ENCODE data around the gene SPARCL1.
"Not testable (repeated sequence)": the region's sequence is repeated elsewhere in the genome, so short reads cannot be mapped to it uniquely, and the experiment has no call there.

SPARCL1 gene

GRCh38 chr4:87529187-87529586 is at the start of gene SPARCL1:
TSS of gene SPARCL1 (minus strand) at chr4:87529376. CDS start at chr4:87499574, 29,802 bp downstream.
- FAIRE-seq (no peak), DNase-seq (ENCODE audit: low spot score) (no peak)

- FAIRE-seq: no peak
- DNase-seq (ENCODE audit: low spot score): no peak
Observed at GRCh38 chr4:87575983-87576382, 46.8 kb upstream of the SPARCL1 start.

- no peak for DNase-seq (ENCODE audit: low spot score)
- FAIRE-seq: no peak
Observed at GRCh38 chr4:87575408-87575807, 46.2 kb upstream of the SPARCL1 start.

- FAIRE-seq (no peak), DNase-seq (ENCODE audit: low spot score) (no peak)
Observed at GRCh38 chr4:87574996-87575395, 45.8 kb upstream of the SPARCL1 start.

- not testable (repeated sequence) for FAIRE-seq; DNase-seq (ENCODE audit: low spot score)
Observed at GRCh38 chr4:87574376-87574775, 45.2 kb upstream of the SPARCL1 start.

- DNase-seq (ENCODE audit: low spot score): no peak
- FAIRE-seq: no peak
Observed at GRCh38 chr4:87570290-87570805, 41.2 kb upstream of the SPARCL1 start.

- FAIRE-seq (no peak), DNase-seq (ENCODE audit: low spot score) (no peak)
Observed at GRCh38 chr4:87567191-87567590, 38.0 kb upstream of the SPARCL1 start.

GRCh38 chr4:87566276-87566675 is 37.1 kb upstream of the SPARCL1 start:
- DNase-seq (ENCODE audit: low spot score): no peak

GRCh38 chr4:87565746-87566145 is 36.6 kb upstream of the SPARCL1 start:
- FAIRE-seq (no peak), DNase-seq (ENCODE audit: low spot score) (no peak)

More at GRCh38 chr4:87566276-87566675, 37.1 kb upstream of the SPARCL1 start:
- no peak for FAIRE-seq

- DNase-seq (ENCODE audit: low spot score) (no peak), FAIRE-seq (no peak)
Observed at GRCh38 chr4:87560802-87561201, 31.6 kb upstream of the SPARCL1 start.

GRCh38 chr4:87559090-87559837 is 30.1 kb upstream of the SPARCL1 start:
- FAIRE-seq (no peak), DNase-seq (ENCODE audit: low spot score) (no peak)

- DNase-seq (ENCODE audit: low spot score) (no peak), FAIRE-seq (no peak)
Observed at GRCh38 chr4:87557348-87557747, 28.2 kb upstream of the SPARCL1 start.

- DNase-seq (ENCODE audit: low spot score) (peak; percentile 70), FAIRE-seq (peak; percentile 72)
Observed at GRCh38 chr4:87555773-87556619, 26.8 kb upstream of the SPARCL1 start.

GRCh38 chr4:87553182-87553581 is 24.0 kb upstream of the SPARCL1 start:
- FAIRE-seq (no peak), DNase-seq (ENCODE audit: low spot score) (no peak)

GRCh38 chr4:87551361-87551760 is 22.2 kb upstream of the SPARCL1 start:
- no peak for DNase-seq (ENCODE audit: low spot score)
- no peak for FAIRE-seq

- no peak for FAIRE-seq
- no peak for DNase-seq (ENCODE audit: low spot score)
Observed at GRCh38 chr4:87547016-87547708, 18.0 kb upstream of the SPARCL1 start.

- FAIRE-seq (no peak), DNase-seq (ENCODE audit: low spot score) (no peak)
Observed at GRCh38 chr4:87545052-87545451, 15.9 kb upstream of the SPARCL1 start.

- DNase-seq (ENCODE audit: low spot score): peak; percentile 21
- peak; percentile 30 for FAIRE-seq
Observed at GRCh38 chr4:87543835-87544461, 14.8 kb upstream of the SPARCL1 start.

GRCh38 chr4:87542734-87543312 is 13.6 kb upstream of the SPARCL1 start:
- DNase-seq (ENCODE audit: low spot score) (no peak), FAIRE-seq (no peak)

GRCh38 chr4:87541956-87542709 is 13.0 kb upstream of the SPARCL1 start:
- FAIRE-seq: no peak
- DNase-seq (ENCODE audit: low spot score): no peak
